Measurements from ENCODE around the gene FLAD1. TPM values are rescaled to one million over a fixed set of nuclear protein-coding genes. Genes with fewer than 3 reads are reported as not detected.

FLAD1 gene
- total and polyA plus RNA-seq, 11 donors: 19.4 to 50.7 (median 27.4) TPM

- H3K4me3 ChIP-seq: peak overlapping the region in 10 of 12 donors; percentile 44 to 69 (median 60)
- H3K27me3 ChIP-seq: no peaks in the 10 kb centered on the region
- TF ChIP-seq CTCF (IDR thresholded peaks at IDR 0.05) (no peak), POLR2A (IDR thresholded peaks at IDR 0.05) (no peak)
- peak overlapping the region; percentile 63 to 91 (median 84) for H3K27ac ChIP-seq
- peaks cover 0 to 25% (median 17%) of the 10 kb centered on the region in 9 donors for H3K36me3 ChIP-seq
- no peaks in the 10 kb centered on the region for H3K9me3 ChIP-seq
- intact Hi-C loops (cut with DNase I): loop anchor here in 5 of 10 donors (2.0 to 5.0 kb wide), 8 partner anchors 15 to 61 kb away; partner anchors contain the start of genes ADAM15 (in 2 of the 5), PYGO2 (in 2 of the 5), CKS1B (in 1 of the 5) and PBXIP1 (in 1 of the 5)
- ATAC-seq: peak in 1 of 4 donors; percentile 1
- WGBS, 4 donors: 55 to 58% (median 57%) methylated on average over 6 of the region's 6 CpGs
- peaks cover 5 to 43% (median 18%) of the 10 kb centered on the region in 12 donors for H3K4me1 ChIP-seq
- DNase-seq: no peak
Measured at GRCh38 chr1:155017946-155018316, 34.8 kb downstream of the FLAD1 start.

- no peaks in the 10 kb centered on the region for H3K9me3 ChIP-seq
- intact Hi-C loops (cut with DNase I): loop anchor here in 5 of 10 donors (5.0 kb wide), 5 partner anchors 34 to 61 kb away; partner anchors contain the start of genes ADAM15 (in 1 of the 5), CKS1B (in 1 of the 5), PBXIP1 (in 1 of the 5) and PYGO2 (in 1 of the 5)
- H3K27ac ChIP-seq: no peak overlapping the region
- H3K36me3 ChIP-seq: peaks cover 0 to 25% (median 17%) of the 10 kb centered on the region in 9 donors
- peaks cover 5 to 34% (median 14%) of the 10 kb centered on the region in 12 donors for H3K4me1 ChIP-seq
- H3K27me3 ChIP-seq: no peaks in the 10 kb centered on the region
- no peak overlapping the region for H3K4me3 ChIP-seq
- no peak for DNase-seq
- TF ChIP-seq CTCF (IDR thresholded peaks at IDR 0.05): no peak
- no peak for TF ChIP-seq POLR2A (IDR thresholded peaks at IDR 0.05)
- no peak for ATAC-seq
- WGBS, 4 donors: 86 to 92% (median 91%) methylated on average over 8 of the region's 8 CpGs
Measured at GRCh38 chr1:155018617-155019348, 35.6 kb downstream of the FLAD1 start.

GRCh38 chr1:155019377-155020245 is 36.5 kb downstream of the FLAD1 start:
- peaks cover 5 to 30% (median 14%) of the 10 kb centered on the region in 12 donors for H3K4me1 ChIP-seq
- intact Hi-C loops (cut with DNase I): loop anchor here in 5 of 10 donors (5.0 kb wide), 5 partner anchors 33 to 62 kb away; partner anchors contain the start of genes ADAM15 (in 1 of the 5), CKS1B (in 1 of the 5), PBXIP1 (in 1 of the 5) and PYGO2 (in 1 of the 5)
- H3K27me3 ChIP-seq: no peaks in the 10 kb centered on the region
- no peak for ATAC-seq
- TF ChIP-seq CTCF (IDR thresholded peaks at IDR 0.05): no peak
- no peak for TF ChIP-seq POLR2A (IDR thresholded peaks at IDR 0.05)
- no peaks in the 10 kb centered on the region for H3K9me3 ChIP-seq
- H3K36me3 ChIP-seq: peaks cover 0 to 18% (median 10%) of the 10 kb centered on the region in 9 donors
- no peak overlapping the region for H3K27ac ChIP-seq
- 82 to 90% (median 86%) methylated on average over 11 of the region's 11 CpGs for WGBS, 4 donors
- H3K4me3 ChIP-seq: no peak overlapping the region
- DNase-seq: peak in 1 of 5 donors; percentile 58

Data from heart left ventricle (tissue), 16 donors.